HG03103 (cell line): Measurements from ENCODE around the gene EIF2A.
A peak's percentile ranks its signal among the peaks of the same experiment; 100 is the strongest.
"Not testable (repeated sequence)": the region's sequence is repeated elsewhere in the genome, so short reads cannot be mapped to it uniquely, and the experiment has no call there.

Experiments used
- ATAC-seq: cut with Tn5 transposase; IDR thresholded peaks from one replicate; pipeline ENCODE4 v1.9.1; 2021; ENCODE audit warnings: low read depth; ENCODE audit not compliant: unreplicated experiment

EIF2A gene

DNA sequence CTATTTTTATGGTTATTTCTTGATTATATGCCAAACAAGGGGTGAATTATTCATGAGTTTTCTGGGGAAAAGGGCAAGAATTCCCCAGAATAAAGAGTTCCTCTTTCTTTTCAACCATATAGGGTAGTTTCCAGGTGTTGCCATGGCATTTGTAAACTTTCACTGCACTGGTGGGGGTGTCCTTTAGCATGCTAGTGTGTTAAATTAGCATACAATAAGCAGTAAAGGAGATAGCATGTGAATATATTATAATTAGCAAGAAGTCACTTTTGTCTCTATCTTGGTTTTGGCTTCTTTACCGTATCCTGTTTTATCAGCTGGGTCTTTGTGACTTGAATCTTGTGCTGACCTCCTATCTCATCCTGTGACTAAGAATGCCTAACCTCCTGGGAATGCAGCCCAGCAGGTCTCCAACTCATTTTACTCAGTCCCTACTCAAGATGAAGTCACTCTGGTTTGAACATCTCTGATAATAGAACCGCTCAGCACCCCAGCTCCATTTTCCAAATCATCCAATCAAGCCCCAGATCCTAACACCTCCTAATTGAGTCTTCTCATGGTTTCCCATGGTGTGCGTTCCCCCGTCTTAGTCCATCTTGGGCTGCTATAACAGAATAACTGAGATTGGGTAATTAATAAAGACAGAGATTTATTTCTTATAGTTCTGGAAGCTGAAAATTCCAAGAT, 53.2 kb downstream of the EIF2A start:
- ATAC-seq, result no peak

DNA sequence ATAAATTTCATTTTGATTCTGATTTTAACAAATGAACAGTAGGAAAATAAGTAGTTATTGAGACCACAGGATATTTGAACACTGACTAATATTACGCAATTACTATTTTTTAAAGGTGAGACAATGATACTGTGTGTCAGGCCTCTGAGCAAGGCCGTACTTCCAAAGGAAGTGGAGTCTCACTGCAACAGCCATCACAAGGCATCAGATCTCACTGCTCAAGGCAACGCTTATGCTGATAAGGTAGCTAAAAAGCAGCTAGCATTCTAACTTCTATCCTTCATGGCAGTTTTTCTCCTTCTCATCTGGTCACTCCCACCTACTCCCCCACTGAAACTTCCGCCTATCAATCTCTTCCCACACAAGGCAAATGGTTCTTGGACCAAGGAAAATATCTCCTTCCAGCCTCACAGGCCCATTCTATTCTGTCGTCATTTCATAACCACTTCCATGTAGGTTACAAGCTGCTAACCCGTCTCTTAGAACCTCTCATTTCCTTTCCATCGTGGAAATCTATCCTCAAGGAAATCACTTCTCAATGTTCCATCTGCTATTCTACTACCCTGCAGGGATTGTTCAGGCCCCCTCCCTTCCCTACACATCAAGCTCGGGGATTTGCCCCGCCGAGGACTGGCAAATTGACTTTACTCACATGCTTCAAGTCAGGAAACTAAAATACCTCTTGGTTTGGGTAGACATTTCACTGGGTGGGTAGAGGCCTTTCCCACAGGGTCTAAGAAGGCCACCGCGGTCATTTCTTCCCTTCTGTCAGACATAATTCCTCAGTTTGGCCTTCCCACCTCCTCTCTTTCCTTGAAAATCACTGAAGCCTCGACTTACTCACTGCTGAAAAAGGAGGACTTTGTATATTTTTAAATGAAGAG, 54.3 kb downstream of the EIF2A start:
- ATAC-seq, result not testable (repeated sequence)

DNA sequence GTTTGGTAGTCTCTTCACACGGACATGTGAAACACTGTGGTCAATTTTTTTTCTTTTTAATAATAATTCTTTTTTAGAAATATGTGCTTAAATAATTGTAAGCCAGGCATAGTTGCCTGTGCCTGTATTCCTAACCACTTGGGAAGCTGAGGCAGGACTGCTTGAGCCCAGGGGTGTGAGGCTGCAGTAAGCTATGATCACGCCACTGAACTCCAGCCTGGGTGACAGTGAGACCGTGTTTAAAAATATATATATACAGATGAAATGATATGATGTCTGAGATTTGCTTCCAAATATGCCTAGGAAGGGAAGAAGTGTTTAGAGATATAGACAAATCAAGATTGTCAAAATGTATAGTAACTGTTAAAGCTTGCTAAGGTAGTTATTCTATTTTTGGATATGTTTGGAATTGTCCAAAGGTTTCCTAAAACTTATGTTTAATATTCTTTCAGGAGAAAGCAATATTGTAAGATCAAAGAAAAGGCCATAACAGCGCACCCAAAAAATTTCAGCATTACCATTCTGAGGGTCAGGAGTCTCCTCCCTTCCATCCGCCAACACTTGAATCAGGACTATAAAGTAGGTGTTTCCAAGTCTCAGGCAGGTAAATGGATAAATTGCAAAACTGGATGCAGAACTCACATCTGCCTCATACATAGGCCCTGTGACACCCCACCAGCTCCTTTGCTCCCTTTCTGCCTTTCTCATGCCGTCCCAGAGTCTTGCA, 56.0 kb downstream of the EIF2A start:
- peak; percentile 4 for ATAC-seq

DNA sequence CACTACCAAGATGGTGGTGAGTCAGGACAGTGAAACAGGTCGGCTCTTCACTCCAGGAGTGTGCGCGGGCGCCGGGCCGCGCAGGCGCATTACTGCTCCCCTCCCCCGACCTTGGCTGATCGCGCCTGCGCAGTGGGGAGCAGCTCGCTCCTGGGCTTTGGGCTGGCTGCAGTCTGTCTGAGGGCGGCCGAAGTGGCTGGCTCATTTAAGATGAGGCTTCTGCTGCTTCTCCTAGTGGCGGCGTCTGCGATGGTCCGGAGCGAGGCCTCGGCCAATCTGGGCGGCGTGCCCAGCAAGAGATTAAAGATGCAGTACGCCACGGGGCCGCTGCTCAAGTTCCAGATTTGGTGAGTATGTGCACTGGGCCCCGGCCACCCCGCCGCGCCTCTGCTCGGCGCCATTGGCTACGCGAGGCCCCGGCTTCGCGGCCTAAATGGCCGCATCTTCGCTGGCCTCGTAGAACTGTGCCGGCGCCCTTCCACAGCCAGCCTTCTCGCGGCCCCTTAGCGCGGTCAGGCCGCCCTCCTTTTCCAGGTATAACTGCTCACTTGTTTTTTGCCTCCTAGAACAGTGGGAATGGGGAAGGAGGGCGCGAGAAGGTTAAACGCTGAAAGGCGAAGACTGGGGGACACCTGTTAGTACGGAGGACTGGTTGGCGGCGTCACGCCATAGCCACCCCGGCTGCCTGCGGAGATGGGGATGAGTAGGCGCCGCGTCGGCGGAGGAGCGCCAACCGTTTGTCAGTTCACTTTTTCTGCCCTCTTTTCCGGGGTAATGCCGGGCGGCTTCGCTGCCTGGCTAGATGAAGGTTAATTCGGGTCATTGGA, 56.8 kb downstream of the EIF2A start, which contains the start of gene SELENOT:
Gene SELENOT, plus strand, starts transcription at position 169 of the 827 bp plus-strand sequence. Its CDS starts 42 bp downstream, at position 211.
- peak; percentile 48 for ATAC-seq

DNA sequence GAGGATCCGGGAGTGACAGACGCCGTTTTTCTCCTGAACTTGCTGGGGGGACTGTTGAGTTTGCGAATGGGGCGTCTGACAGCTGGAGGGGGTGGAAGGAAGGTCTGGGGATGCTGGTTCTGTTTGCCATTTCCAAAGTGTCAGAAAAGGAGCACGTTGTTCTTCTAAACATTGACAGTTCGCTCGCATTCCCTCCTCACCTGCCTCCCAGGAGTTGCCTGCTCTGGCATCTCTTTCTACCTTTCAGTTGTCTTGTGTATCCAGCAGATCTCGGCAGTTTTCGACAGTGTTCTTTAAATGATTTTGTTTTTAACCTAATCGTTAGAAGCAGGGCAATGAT, 57.4 kb downstream of the EIF2A start:
- ATAC-seq, result no peak

DNA sequence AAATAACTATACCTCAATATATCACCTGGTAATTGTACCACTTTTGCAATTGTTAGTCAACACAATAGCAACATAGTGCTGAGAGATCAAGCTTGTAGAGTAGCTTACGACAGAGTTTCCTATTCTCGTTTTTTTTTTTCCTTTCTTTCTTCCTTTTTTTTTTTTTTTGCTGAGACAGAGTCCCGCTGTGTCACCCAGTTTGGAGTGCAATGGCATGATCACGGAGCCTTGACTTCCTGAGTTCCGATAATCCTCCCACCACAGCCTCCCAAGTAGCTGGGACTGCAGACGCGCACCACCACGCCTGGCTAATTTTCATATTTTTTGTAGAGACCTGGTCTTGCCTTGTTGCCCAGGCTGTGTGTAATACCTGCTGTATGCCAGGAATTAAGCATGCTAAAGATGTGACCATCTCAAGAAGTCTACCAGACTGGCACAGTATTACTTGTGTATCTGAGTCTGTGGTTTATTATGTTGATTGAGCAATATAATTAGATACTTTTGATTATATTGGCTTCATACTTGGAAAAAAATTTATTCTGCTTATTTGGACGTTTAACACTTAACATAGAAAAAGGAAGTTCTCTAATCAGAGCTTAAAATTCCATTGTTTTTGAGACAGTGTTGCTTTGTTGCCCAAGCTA, 59.5 kb downstream of the EIF2A start:
- no peak for ATAC-seq

DNA sequence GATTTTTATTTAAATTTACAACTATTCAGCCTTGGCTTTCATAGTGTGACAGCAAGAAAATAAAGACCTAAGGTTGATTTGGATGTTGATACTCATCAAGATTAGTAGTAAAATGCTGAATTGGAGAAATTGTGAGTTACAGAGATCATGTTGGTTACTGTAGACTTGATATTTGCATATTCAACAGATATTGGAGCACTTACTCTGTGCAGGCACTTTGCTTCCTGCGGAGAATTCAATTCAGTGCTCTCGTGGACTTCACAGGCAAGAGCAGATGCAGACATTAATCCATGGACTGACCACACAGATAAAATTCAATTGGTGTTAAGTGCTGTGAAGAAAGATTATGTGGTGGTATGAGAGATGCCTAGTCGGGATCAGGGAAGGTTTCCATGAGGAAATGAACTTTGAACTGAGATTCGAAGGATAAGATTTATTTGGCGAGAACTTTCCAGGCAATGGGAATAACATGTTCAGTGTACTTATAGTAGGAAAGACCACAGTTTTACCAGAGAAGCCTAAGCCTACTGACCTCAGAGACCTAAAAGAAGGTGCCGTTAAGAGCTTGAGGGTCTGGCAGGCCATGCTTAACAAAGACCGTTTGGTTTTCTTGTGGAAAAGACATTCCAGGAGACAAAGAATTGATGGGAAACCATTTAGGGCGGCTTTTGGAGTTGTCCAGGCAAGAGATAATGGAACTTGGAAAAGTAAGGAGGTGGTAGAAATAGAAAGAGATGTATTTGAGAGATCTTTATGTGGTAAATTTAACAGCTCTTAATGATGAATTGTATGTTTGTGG, 60.9 kb downstream of the EIF2A start:
- no peak for ATAC-seq

DNA sequence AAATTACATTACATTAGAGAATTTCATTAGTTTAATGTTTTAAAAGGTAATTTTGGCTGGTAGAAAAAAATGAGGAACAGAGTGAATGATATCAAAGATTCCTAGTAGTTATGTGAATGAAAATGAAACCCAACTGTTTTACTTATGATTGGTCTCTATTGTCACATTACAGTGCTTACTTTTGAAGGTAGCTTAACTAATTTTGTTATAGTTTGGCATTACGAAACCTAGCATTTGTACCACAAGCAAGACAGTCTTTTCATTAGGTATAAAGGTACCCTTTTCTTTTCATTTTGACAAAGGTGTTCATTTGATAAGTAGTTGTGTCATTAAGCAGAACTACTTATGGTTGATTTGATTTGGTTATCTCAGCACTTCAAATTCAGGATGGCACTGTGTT, 63.4 kb downstream of the EIF2A start:
- no peak for ATAC-seq

DNA sequence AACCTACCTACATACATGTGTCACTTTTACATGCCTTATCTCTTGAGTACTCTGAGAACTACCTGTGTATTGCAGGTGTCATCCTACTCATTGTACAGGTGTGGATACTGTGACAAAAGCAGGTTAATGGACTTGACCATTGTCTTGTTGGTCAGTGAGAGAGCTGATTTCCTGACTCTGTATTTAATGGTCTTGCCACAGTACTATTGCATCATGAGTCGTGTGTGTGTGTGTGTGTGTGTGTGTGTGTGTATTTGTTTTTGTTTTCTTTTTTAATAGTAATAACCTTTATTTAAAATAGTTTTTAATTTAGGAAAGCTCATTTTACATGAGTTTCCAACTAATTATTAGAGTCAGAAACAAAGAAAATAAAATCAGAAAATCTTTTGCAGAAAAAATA, 64.2 kb downstream of the EIF2A start:
- ATAC-seq, result no peak

DNA sequence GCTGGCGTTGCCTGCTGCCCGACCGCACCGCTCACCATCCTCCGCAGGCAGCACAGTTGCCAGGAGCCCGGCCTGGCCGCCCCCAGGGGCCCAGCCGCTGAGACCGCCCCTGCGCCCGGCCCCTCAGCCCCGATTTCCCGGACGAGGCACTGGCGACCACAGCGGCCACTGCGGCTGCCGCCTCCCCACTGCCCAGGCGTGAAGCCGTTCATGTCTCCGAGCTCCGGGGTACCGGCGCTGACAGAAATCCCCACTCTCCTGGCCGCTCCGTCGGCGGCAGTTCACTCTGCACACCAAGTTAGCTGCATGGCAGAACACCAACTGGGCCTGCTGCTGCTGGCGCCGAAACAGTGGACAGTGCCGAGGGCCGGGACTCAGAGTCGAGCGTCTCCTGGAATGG, 65.1 kb downstream of the EIF2A start:
- ATAC-seq, result no peak

DNA sequence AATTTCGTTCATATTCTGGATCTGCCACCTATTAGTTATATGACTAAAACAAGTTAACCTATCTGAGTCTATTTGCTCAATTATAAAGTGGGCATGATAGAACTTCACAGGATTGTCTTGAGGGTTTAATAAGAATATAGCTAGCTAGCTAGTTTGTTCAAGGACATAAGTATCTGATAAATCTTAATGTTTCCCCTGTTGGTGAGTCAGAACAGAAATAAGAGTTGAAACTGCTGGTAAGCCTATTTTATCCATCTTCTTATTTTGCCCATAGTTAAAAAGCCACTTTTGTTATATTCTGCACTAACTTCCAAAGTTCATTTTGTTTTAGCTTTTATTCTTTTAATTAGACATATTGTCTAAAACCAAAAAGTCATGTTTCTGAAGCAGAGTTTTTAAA, 65.9 kb downstream of the EIF2A start:
- no peak for ATAC-seq

DNA sequence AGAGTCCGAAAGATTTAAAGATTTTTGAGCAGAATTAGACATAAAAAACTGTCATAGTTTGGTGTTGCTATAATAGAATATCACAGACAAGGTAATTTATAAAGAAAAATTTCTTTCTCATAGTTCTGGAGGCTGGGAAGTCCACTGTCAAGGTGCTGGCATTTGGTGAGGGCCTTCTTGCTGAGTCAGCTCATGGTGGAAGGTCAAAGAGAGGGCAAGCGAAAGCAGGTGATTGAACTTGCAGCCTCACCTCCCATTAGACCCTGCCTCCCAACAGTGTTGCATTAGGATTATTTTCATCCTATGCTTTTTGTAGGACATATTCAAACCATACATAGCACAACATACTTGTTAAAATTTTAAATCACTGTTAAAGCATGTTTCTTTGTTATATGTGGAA, 66.4 kb downstream of the EIF2A start:
- no peak for ATAC-seq

DNA sequence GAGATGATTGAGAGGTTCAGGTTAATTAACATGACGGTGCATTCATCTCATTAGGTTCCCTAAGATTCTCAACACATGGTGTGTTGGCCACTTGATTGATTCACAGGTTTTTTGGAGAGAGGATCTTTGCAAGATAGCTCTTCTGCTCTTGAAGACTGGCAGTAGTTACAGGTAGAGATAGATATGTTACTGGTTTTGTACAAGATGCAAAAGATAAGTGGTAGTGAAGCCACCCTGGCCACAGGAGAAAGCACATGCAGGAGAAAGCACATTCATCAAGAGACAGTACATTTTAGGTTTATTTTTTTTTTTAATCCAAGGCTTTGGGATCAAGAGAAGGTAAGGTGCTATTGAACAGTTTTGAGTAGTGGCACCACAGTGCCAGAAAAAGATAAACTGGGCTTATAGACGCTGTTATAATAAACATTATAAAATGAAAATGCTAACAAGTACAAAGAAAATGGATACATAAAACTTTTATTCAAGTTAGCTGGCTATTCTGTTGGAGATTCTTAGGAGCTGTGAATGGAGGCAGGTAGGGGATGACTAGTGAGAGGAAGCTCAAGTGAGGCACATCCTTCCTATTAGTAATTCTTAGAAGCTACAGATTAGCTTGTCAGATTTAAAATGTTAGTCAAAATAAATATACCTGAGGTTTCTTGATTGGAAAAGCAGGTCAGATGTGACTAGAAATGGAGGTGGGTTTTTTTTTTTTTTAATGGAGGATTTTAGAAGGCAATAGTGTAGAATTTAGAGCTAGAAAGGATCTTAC, 67.3 kb downstream of the EIF2A start:
- ATAC-seq, result no peak

DNA sequence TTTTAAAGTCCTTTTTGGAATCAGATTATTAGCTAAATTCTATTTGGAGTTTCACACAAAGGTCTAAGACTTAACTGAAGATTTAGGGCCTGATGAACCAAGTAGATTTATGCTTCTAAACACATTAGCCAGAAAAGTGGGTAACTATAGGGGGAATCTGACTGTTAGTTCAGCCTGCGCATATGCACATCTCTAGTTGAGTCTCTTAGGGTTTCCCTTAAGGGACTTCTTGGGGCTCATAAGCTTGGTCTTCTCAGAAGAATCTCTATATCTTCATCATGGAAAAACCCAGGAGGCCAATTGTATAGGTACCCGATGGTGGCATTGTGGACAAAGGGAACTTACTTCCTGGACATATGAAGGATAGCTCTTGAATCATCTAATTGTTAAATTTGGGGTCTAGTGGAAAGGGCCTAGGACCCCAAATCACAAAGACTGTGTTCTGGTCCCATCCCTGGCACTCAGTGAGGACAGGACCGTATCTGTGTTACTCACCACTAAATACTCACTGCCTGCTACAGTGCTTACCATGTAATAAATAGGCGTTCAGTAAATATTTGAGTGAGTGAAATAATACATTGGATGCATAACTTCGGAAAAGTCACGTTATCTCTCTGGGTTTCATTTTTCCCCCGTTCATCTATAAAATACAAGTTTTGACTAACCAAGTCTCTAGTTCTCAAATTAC, 73.6 kb downstream of the EIF2A start:
- ATAC-seq, result no peak

DNA sequence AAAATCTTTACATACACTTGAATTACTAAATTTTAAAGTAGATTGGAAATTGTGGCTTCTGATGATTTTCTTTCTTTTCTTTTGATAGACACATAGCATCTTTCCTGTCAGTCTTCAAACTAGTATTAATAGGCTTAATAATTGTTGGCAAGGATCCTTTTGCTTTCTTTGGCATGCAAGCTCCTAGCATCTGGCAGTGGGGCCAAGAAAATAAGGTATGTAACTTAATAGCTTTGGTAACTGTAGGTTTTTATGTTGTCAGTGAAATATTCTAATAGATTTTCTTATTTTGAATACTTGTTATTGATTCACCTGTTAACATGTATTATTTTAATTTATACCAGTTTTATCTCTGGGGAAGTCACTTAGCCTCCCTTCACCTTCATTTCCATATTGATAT, 76.4 kb downstream of the EIF2A start:
- not testable (repeated sequence) for ATAC-seq

DNA sequence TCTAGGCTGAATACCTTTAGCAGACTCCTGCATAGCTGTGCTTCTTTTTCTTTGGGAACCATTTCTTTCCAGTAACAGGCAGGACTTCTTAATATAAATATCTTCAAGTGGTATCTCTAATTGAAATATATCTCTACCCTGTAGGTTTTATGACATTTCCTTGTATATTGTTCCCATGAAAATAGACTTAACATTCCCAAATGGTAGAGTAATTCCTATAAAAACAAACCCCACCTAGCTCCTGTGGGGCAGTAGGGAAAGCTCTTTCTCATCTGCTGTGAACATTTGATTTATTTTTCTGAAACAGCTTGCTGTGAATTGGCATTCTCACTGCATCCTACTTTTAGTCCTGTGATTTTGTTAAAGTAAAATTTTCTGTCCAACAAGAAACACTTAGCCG, 77.4 kb downstream of the EIF2A start:
- ATAC-seq, result no peak

DNA sequence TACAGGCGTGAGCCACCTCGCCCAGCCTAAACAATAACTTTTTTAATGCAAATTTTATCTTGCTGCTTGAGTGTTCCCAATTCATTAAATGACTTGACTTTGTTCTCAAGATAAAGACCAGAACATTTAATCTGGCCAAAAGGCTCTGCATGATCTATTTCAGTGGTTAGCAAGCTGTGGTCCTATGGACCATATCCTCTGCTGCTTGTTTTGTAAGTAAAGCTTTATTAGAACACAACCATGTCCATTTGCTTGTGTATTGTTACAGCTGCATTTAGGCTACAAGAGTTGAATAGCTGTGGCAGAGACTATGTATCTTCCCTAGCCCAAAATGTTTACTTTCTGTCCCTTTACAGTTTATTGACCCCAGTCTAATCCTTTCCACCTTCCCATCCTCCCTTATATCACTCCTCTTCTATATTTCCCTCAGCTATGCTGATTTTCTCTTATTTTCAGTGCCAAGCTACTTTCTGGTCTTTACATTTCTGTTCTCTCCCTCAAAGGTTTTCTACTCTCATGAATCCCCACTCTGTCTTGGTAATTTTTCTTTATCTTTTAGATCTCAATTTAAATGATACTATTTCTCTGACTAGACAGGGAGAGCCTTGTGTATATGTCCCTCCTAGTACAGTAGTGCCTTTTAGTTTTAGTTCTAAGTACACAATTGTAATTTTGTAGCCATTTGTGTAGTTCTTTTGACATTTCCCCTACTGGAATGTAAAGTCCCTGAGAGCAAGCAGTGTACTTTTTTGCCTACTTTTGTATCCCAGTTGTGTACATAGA, 79.8 kb downstream of the EIF2A start:
- ATAC-seq, result no peak
